H1 (cell line): ENCODE measurements around the gene SCN7A. TPM values are rescaled to one million over a fixed set of nuclear protein-coding genes. Genes with fewer than 3 reads are reported as not detected.

Experiments
- BACH1 ChIP-seq: IDR thresholded peaks from 2 replicates; pipeline ENCODE4 v1.6.1; 2012; ENCODE audit warnings: low read length, improper control_type of control experiment
- BRCA1 ChIP-seq: IDR thresholded peaks from 2 replicates; pipeline ENCODE4 v1.6.1; 2012; ENCODE audit warnings: low read depth, low read length, improper control_type of control experiment
- CEBPB ChIP-seq: IDR thresholded peaks from 2 replicates; pipeline ENCODE4 v1.6.1; 2012; ENCODE audit warnings: low read depth, low read length
- EGR1 ChIP-seq: IDR thresholded peaks from 2 replicates; pipeline ENCODE4 v1.6.1; 2011; ENCODE audit warnings: low read depth, low read length, borderline replicate concordance
- EP300 ChIP-seq, 2 experiments: IDR thresholded peaks; 1 replicate in 1 of 2; 2 replicates in 1 of 2; pipeline ENCODE4 v1.6.1; 2011 to 2012; ENCODE audit warnings: low read depth in 2 of 2, low read length in 2 of 2, mild to moderate bottlenecking in 2 of 2, borderline replicate concordance in 1 of 2, inconsistent platforms in 1 of 2, moderate library complexity in 1 of 2
- FOSL1 ChIP-seq: IDR thresholded peaks from 2 replicates; pipeline ENCODE4 v1.6.1; 2011; ENCODE audit warnings: mild to moderate bottlenecking, low read depth, low read length, moderate library complexity; ENCODE audit not compliant: insufficient read depth
- POU5F1 ChIP-seq: IDR thresholded peaks from 2 replicates; pipeline ENCODE4 v1.6.1; 2011; ENCODE audit warnings: low read depth, mild to moderate bottlenecking, low read length, moderate library complexity
- SAP30 ChIP-seq: fragments of 300-600 bp; sonication (generic); IDR thresholded peaks from 2 replicates; pipeline ENCODE4 v1.7.1; 2012; ENCODE audit warnings: low read length, moderate library complexity, mild to moderate bottlenecking, inconsistent platforms; ENCODE audit not compliant: insufficient read depth, insufficient replicate concordance
- SIX5 ChIP-seq: IDR thresholded peaks from 2 replicates; pipeline ENCODE4 v1.6.1; 2011; ENCODE audit warnings: mild to moderate bottlenecking, low read depth, low read length
- SP1 ChIP-seq: IDR thresholded peaks from 2 replicates; pipeline ENCODE4 v1.6.1; 2011; ENCODE audit warnings: low read depth, low read length
- SUZ12 ChIP-seq: fragments of 200-600 bp; sonication (generic); IDR thresholded peaks from 2 replicates; pipeline ENCODE4 v1.6.1; 2012; ENCODE audit warnings: mild to moderate bottlenecking, inconsistent platforms, low read length, moderate library complexity, mixed read lengths
- polyA plus RNA-seq, 7 experiments: library from polyadenylated mRNA; depleted of rRNA in 3 of 7; stranded (reverse) in 5 of 7; unstranded in 2 of 7; fragments of >200 nt in 5 of 7; fragments of 200-250 nt in 2 of 7; gene quantifications; 1 replicate in 5 of 7; 2 replicates in 1 of 7; 4 replicates in 1 of 7; pipeline versions ENCODE4 v1.2.1 to v1.2.3, GENCODE V29; 2011 to 2013; ENCODE audit warnings: missing spikeins in 2 of 7, mixed read lengths in 2 of 7
- total RNA-seq: library from RNA; stranded (reverse); fragmentation: NEBNext Ultra II Directional; extraction: Animal tissue kit (Norgen Biotek cat#: 25700); gene quantifications from 2 replicates; pipeline ENCODE4 v1.2.1, GENCODE V29; 2021

The SCN7A gene
- total and polyA plus RNA-seq, 2 of the 8 experiments (the other 6 are each of a cell fraction or from before 2014, with no cell fraction given) = 0.09 to 0.19 TPM

DNA sequence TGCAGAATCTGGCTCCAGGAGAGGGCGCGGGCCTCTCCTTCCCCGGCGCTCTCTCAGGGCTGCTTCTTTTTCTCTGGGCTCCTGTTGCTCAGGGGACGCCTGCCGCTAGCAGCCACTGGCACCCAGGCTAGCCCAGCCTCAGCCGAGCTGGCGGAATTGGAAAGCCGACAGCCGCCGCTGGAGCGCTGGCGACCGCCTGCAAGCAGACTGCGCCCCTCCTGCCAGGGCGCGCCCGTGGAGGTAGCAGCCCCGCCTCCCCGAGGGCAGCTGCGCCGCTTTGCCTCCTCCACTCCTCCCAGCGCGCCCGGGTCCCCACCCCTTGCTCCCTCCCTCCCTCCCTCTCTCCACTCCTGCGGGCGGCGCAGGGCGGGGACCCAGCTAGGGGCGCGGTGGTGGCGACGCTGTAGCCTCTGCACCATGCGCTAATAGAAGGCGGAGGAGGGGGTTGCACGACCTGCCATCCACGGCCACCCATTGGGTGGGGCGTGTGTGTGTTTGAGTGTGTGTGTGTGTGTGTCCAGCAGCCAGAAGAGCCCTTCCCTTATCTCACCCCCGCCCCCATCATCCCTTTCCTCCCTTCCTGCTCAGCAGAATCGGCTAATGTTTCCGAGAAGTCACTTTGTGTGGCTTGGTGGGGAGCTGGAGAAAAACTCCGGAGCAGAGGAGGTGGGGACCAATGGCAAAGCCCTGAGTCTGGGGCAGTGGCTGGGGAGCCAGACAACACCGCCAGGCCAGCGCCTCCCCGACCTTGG, 118.1 kb downstream of the SCN7A start, which contains the start of gene SCN9A (continued):
- TF ChIP-seq SAP30 (no peak), POU5F1 (no peak), EP300 (IDR thresholded peaks at IDR 0.05; ENCODE audit: borderline replicate concordance in 1 of 2, low read depth in 2 of 2, low read length in 2 of 2) (no peak), EGR1 (no peak), BRCA1 (no peak), CEBPB (no peak), BACH1 (no peak), SIX5 (no peak), SP1 (no peak), FOSL1 (no peak), SUZ12 (no peak)
